ENCODE data around the gene SCML2. TPM values are rescaled to one million over a fixed set of nuclear protein-coding genes. Genes with fewer than 3 reads are reported as not detected.
"Not testable (repeated sequence)": the region's sequence is repeated elsewhere in the genome, so short reads cannot be mapped to it uniquely, and the experiment has no call there.

The SCML2 gene
- 1 to 10 TPM; 2.6 to 2.9 TPM for total RNA-seq

DNA sequence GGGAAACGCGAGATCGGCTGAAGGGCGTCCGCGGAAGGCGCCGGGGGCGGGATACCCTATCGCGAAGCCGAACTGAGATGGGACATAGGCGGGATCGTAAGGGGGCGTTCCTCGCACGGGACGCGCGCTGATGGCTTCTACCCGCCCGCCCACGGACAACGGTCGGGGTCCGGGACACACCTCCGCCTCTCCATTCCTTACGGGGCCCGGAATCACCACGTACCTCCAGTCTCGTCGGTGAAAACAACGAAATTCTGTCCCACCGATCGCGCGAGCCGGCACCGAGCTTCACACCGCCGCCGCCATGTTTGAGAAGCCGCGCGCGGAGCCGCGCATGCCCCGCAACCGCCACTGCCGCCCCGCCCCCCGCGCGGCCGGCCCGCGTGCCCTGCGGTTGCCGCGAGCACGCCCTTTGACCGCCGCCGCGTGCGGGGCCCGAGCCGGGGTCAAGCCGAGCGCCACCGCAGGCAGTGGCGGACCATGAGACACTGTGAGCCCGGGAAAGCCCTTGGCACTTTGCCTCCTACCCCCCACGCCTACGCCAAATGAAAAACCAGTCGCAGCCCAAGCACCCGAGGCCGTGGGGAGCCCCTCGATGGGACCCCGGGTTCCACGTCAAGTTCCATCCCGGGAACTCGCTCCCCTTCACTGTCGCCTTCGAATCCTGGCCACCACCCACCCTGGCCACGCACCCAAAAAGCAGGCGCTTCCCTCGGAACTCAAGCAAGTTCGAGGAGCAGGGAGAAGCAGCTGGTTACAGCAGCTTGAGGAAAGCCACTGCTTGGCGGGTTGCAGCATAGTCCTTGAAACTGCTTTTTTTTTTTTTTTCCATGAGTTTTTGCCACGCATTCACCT lies at the start of gene SCML2:
Gene SCML2, minus strand, starts transcription at position 320 of the 855 bp plus-strand sequence. CDS start 20,617 bp downstream, outside the sequence.
- peaks cover 36% of the 10 kb centered on the region for H3K27me3 Mint-ChIP-seq
- no peak within 1 kb of the TSS for H3K27ac Mint-ChIP-seq
- H3K4me1 Mint-ChIP-seq: peaks cover 6% of the 10 kb centered on the region
- DNase-seq (peak; percentile 43), ATAC-seq (peak; percentile 75)
- no peaks in the 10 kb centered on the region for H3K9me3 Mint-ChIP-seq (ENCODE audit: low read depth)
- CTCF ChIA-PET: interaction anchor here (0.8 to 1.4 kb wide), 2 partner anchors 10 to 12 kb away, joined by 3 to 4 read pairs; no protein-coding TSS in a partner anchor
- H3K4me3 Mint-ChIP-seq: peak within 1 kb of the TSS; percentile 67
- H3K36me3 Mint-ChIP-seq: no peaks in the 10 kb centered on the region

DNA sequence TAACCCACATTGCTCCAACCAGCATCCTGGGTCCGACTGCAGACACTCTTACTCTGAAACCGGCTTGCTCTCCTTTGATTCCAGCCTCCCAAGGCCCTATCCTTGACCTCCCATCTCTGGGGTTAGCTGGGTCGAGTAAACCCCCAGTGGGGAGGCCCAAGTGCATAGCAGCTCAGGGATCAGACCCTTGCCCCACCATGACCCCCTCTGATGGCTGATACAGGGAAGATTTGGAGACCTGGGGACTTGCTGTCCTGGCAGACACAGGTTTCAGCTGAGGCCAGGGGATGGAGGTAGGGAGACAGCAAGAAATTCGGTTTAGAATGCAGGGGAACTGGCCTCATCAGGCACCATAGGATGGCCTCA lies 47.3 kb upstream of the SCML2 start:
- CTCF ChIA-PET: no interaction called here
- no peak overlapping the region for H3K27ac Mint-ChIP-seq
- no peak for DNase-seq

DNA sequence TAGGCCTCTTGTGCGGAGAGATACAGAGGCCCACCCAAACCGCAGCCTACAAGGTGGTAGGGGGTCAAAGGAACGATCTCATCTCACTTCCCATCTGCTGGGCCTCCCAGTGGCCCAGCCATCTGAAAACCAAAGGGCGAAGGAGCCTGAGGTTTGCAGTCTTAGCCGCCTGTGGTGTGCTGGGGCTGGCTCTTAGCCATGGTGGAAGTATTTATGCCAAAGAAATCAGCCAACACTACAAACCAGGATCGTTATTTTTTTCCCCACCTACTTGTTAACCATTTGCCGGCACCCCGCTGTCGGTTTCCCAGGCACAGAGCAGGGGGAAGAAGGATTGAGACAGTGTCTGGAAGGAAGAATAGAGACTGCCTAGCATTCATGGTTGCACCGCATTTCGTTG lies 40.0 kb upstream of the SCML2 start:
- H3K27ac Mint-ChIP-seq: no peak overlapping the region
- no peak overlapping the region for H3K4me3 Mint-ChIP-seq
- H3K36me3 Mint-ChIP-seq: no peaks in the 10 kb centered on the region
- DNase-seq: no peak
- no peaks in the 10 kb centered on the region for H3K9me3 Mint-ChIP-seq (ENCODE audit: low read depth)
- CTCF ChIA-PET: no interaction called here
- H3K4me1 Mint-ChIP-seq: peaks cover 2% of the 10 kb centered on the region
- ATAC-seq: no peak
- H3K27me3 Mint-ChIP-seq: no peaks in the 10 kb centered on the region

More for the DNA sequence above, 47.3 kb upstream of the SCML2 start:
- no peaks in the 10 kb centered on the region for H3K9me3 Mint-ChIP-seq (ENCODE audit: low read depth)
- ATAC-seq: no peak
- no peak overlapping the region for H3K4me3 Mint-ChIP-seq
- no peaks in the 10 kb centered on the region for H3K36me3 Mint-ChIP-seq
- H3K4me1 Mint-ChIP-seq: no peaks in the 10 kb centered on the region
- no peaks in the 10 kb centered on the region for H3K27me3 Mint-ChIP-seq

DNA sequence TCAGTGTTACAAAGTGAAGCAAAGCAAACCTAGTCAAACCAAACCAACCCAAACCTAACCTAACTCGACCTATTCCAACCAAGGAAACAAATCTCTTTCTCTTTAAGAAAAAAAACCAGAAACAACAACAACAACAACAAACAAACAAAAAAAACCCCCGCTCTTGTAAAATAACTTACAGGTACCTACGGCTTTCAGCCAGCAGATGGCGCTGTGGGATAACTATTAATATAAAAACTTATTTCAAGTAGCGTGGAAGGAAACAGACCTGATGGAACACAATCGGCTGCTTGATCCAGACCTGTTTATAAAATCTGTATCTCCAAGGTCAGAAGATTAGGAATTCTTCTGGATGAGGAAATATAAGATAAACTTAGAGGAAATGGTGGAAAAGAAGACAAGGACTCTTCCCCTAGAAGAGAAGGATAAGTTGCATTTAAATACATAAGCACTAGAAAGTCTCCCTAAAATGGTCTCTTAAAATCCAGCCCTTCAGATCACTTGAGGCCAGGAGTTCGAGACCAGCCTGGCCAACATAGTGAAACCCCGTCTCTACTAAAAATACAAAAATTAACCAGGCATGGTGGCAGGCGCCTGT lies 36.6 kb upstream of the SCML2 start:
- CTCF ChIA-PET: no interaction called here
- H3K27me3 Mint-ChIP-seq: no peaks in the 10 kb centered on the region
- no peak overlapping the region for H3K27ac Mint-ChIP-seq
- H3K36me3 Mint-ChIP-seq: no peaks in the 10 kb centered on the region
- no peak overlapping the region for H3K4me3 Mint-ChIP-seq
- no peaks in the 10 kb centered on the region for H3K9me3 Mint-ChIP-seq (ENCODE audit: low read depth)
- no peak for ATAC-seq
- H3K4me1 Mint-ChIP-seq: peaks cover 2% of the 10 kb centered on the region
- peak; percentile 59 for DNase-seq

DNA sequence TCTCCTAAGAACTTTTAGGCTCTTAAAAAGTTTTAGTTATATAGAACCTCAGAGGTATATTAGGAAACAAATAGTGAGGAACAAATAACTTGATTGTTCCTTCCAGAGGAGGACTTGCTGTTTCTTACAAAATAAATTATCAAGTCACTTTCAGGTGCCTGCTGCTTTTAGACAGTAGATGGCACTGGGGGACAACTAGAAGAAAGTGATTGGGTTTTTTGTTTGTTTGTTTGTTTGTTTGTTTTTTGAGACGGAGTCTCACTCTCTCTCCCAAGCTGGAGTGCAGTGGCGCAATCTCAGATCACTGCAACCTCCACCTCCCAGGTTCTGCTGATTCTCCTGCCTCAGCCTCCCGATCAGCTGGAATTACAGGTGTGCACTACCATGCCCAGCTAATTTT lies 35.5 kb upstream of the SCML2 start:
- H3K36me3 Mint-ChIP-seq: no peaks in the 10 kb centered on the region
- no peak for DNase-seq

DNA sequence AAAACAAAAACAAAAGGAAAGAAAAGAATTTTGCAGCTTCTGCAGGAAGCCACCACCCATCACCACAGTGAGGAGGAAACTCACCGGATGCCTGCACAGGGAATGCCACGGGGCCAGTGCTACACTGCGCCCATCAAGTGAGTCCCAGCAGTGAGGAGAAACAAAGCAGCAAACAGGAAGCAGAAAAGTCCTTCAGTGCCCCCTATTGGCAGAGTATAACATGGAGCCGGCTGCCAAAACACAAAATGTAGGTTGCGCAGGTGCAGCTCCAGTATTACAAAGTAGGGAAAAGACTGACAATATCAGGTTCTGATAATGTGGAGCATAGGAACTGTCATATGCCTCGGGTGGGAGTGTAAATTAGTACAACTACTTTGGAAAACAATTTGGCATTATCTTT lies 23.3 kb upstream of the SCML2 start:
- CTCF ChIA-PET: interaction anchor here (1.3 to 2.4 kb wide), 2 partner anchors 433 to 565 kb away, joined by 3 to 7 read pairs; no protein-coding TSS in a partner anchor
- no peaks in the 10 kb centered on the region for H3K27me3 Mint-ChIP-seq
- H3K9me3 Mint-ChIP-seq (ENCODE audit: low read depth): no peaks in the 10 kb centered on the region
- DNase-seq (no peak), ATAC-seq (peak; percentile 47)
- H3K4me1 Mint-ChIP-seq: peaks cover 4% of the 10 kb centered on the region
- no peak overlapping the region for H3K4me3 Mint-ChIP-seq
- no peaks in the 10 kb centered on the region for H3K36me3 Mint-ChIP-seq
- no peak overlapping the region for H3K27ac Mint-ChIP-seq

More for the DNA sequence above, 35.5 kb upstream of the SCML2 start:
- Mint-ChIP-seq H3K9me3 (ENCODE audit: low read depth) (no peaks in the 10 kb centered on the region), H3K27ac (no peak overlapping the region), H3K4me1 (peaks cover 2% of the 10 kb centered on the region), H3K4me3 (no peak overlapping the region), H3K27me3 (no peaks in the 10 kb centered on the region)
- CTCF ChIA-PET: interaction anchor here (1.6 kb wide), 1 partner anchor 35 kb away, joined by 4 read pairs; no protein-coding TSS in a partner anchor
- ATAC-seq: no peak

DNA sequence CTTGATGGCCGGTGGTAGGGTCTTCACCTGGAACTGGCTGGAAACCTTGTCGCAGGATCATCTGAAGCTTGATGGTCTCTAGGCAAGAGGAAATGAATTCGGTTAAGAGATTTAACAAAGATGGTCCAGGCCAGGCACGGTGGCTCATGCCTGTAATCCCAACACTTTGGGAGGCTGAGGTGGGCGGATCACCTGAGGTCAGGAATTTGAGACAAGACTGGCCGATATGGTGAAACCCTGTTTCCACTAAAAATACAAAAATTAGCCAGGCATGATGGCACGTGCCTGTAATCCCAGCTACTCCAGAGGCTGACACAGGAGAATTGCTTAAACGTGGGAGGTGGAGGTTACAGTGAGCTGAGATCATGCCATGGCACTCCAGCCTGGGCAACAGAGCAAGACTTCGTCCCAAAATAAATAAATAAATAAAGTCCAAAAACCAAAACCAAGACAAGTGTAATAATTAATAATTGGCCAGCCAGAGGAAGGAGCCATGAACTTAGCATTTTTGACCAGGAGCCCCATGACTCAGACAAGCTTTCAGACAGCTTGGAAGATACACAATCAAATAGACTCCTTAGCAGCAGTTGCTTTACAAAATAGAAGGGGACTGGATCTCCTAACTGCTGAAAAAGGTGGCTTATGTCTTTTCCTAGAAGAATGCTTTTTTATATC lies 20.8 kb upstream of the SCML2 start:
- H3K4me3 Mint-ChIP-seq; H3K27ac Mint-ChIP-seq; DNase-seq; H3K36me3 Mint-ChIP-seq; CTCF ChIA-PET; H3K27me3 Mint-ChIP-seq; H3K9me3 Mint-ChIP-seq (ENCODE audit: low read depth); ATAC-seq; H3K4me1 Mint-ChIP-seq: not testable (repeated sequence)

DNA sequence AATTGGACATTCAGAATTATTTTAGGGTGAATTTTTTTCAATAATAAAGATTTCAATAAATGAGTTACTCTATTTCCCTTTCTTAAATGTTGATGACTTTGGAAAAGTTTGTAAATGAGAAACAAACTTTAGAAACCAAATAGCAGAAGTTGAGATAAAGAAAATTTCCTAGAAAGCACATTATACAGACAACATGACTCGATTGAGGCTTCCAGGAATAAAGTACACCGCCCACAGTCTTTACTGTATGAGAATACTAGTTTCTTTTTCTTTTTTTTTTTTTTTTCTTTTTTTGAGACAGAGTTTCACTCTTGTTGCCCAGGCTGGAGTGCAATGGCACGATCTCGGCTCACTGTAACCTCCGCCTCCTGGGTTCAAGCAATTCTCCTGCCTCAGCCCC lies 14.6 kb upstream of the SCML2 start:
- H3K4me3 Mint-ChIP-seq; ATAC-seq; H3K4me1 Mint-ChIP-seq; DNase-seq; H3K27me3 Mint-ChIP-seq; H3K27ac Mint-ChIP-seq; H3K36me3 Mint-ChIP-seq; CTCF ChIA-PET; H3K9me3 Mint-ChIP-seq (ENCODE audit: low read depth): not testable (repeated sequence)

DNA sequence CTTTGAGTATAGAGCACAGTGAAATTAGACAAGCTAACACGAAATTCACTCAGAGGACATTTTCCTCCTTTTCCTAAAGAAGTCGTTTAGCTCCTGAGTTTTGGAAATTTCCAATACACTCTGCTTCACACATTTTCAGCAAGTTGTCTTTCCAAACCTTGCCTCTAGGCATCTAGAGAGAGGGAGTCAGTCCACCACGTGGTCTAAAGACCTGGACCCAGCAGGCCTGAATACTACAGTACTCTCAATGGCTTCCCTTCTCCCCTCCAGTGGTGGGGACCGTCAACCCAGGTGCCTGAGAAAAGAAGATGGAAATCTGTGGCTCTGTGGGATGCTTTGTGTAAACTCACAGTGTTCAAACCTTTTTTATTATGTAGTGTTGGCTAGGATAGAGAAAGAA lies 13.9 kb upstream of the SCML2 start:
- H3K4me1 Mint-ChIP-seq: no peaks in the 10 kb centered on the region
- no peak for DNase-seq
- H3K36me3 Mint-ChIP-seq: no peaks in the 10 kb centered on the region
- peaks cover 2% of the 10 kb centered on the region for H3K27me3 Mint-ChIP-seq
- no peak for ATAC-seq
- no peaks in the 10 kb centered on the region for H3K9me3 Mint-ChIP-seq (ENCODE audit: low read depth)
- H3K4me3 Mint-ChIP-seq: no peak overlapping the region
- CTCF ChIA-PET: no interaction called here
- H3K27ac Mint-ChIP-seq: no peak overlapping the region

DNA sequence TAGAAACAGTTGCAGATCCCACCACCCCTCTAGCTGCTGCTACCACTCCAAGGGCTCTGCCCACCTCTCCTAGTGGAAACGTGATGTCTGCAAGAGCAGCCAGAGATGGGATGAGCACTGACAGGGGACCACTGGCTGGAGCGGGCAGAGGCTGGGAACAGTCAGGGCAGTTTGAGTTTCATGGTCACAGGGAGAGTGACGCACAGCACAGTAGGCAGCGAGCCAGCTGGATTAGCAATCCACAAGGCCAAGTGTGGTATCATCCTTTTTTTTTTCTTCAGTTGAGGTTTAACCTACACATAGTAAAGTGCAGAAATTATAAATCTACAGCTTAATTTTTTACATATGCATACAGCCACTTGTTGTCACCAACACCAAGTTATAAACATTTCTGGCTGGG lies 6.4 kb upstream of the SCML2 start:
- Mint-ChIP-seq H3K9me3 (ENCODE audit: low read depth) (no peaks in the 10 kb centered on the region), H3K27me3 (peaks cover 16% of the 10 kb centered on the region), H3K4me3 (no peak overlapping the region), H3K4me1 (no peaks in the 10 kb centered on the region), H3K27ac (no peak overlapping the region), H3K36me3 (no peaks in the 10 kb centered on the region)
- CTCF ChIA-PET: no interaction called here
- DNase-seq (no peak), ATAC-seq (no peak)

DNA sequence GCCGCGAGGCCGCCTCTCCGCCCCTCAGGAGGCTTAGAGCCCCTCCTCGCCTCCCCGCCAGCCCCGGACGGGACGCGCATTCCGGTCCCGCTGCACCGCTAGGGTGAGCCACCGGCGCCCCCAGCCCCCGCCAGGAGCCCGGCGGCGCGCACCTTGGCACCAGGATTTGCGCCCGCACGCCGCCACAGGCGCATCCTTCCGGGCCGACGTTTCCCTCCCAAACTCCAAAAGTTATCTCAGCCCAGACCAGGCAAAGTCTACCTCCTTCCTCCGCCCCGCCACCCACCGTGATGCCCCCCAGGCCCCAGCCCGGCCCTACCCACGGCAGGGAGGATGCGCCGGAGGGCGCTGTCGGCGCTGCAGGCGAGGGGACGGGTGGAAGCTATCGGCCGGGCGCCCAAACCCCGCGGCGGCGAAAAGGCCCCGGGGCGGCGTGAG lies 538 bp downstream of the SCML2 start:
- H3K27me3 Mint-ChIP-seq: peaks cover 35% of the 10 kb centered on the region
- no peaks in the 10 kb centered on the region for H3K36me3 Mint-ChIP-seq
- H3K27ac Mint-ChIP-seq: no peak overlapping the region
- H3K4me3 Mint-ChIP-seq: peak overlapping the region; percentile 67
- no peaks in the 10 kb centered on the region for H3K9me3 Mint-ChIP-seq (ENCODE audit: low read depth)
- H3K4me1 Mint-ChIP-seq: peaks cover 6% of the 10 kb centered on the region
- ATAC-seq (peak; percentile 69), DNase-seq (no peak)
- CTCF ChIA-PET: interaction anchor here (0.8 to 1.4 kb wide), 2 partner anchors 10 to 12 kb away, joined by 3 to 4 read pairs; no protein-coding TSS in a partner anchor

DNA sequence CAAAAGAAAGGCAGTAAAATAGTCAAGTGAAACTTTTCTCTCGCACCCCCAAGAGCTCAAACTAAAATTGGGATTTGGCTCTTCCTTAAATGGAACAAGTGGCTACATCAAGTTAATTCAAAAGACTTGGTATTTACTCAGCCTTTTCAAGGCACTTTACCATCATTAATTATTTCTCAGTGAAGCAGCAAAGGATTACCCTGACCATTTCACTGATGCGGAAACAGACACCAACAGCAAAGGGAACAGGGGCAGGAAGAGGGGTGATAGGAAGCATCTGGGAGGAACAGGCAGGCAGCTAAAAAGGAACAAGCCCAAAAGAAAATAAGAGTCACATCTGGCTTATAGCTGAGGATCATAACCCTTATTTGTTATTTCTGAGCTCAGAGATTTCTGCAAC lies 2.7 kb downstream of the SCML2 start:
- CTCF ChIA-PET: no interaction called here
- no peaks in the 10 kb centered on the region for H3K9me3 Mint-ChIP-seq (ENCODE audit: low read depth)
- H3K27me3 Mint-ChIP-seq: peaks cover 25% of the 10 kb centered on the region
- H3K4me3 Mint-ChIP-seq: no peak overlapping the region
- no peak for DNase-seq
- ATAC-seq: no peak
- H3K4me1 Mint-ChIP-seq: peaks cover 6% of the 10 kb centered on the region
- H3K27ac Mint-ChIP-seq: no peak overlapping the region
- H3K36me3 Mint-ChIP-seq: no peaks in the 10 kb centered on the region

DNA sequence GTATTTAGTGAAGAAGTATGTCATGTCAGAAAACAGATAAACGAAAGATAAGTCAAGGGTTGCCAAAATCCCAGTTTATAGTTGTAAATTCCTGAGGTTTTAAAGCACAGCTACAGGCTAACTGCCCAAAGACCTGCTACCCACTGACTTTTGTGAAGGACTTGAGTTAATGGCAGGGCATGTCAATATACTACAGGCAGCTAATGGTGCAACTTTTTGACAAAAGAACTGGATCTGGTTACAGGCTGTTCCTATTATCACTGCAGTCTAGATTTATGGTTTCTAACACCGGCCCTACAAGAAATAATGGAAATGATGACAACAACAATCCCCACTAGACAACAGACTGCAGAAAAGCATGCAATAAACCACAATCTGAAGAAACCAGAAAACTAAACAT lies 6.4 kb downstream of the SCML2 start:
- no peaks in the 10 kb centered on the region for H3K9me3 Mint-ChIP-seq (ENCODE audit: low read depth)
- peaks cover 11% of the 10 kb centered on the region for H3K27me3 Mint-ChIP-seq
- no peak for DNase-seq
- no peaks in the 10 kb centered on the region for H3K4me1 Mint-ChIP-seq
- no peak overlapping the region for H3K4me3 Mint-ChIP-seq
- ATAC-seq: no peak
- no peaks in the 10 kb centered on the region for H3K36me3 Mint-ChIP-seq
- CTCF ChIA-PET: no interaction called here
- H3K27ac Mint-ChIP-seq: no peak overlapping the region

All from activated CD8-positive, alpha-beta memory T cell treated with anti-CD3 and anti-CD28 coated beads, Interleukin-2, amount 10 ng/mL, durations not matched to agents 7 days and 5 days (primary cell).